Stimulated activated naive CD8-positive, alpha-beta T cell treated with anti-CD3 and anti-CD28 coated beads, Interleukin-15, amount 100 ng/mL, for 72 hours (primary cell): ENCODE results near the gene CRYBB1.

Experiments used
- ATAC-seq: fragments of 150-1000 bp; cut with Tn5 transposase; 2 replicates; pipeline ENCODE4 v1.10.0; 2021; ENCODE audit warnings: mild to moderate bottlenecking, moderate library complexity
- DNase-seq, 2 donors: peaks; one replicate each; pipeline ENCODE4 v3.0.0; 2021 to 2022
- H3K27ac Mint-ChIP-seq, 2 donors: one replicate each; pipeline ENCODE4 v1.8.0; 2022; ENCODE audit warnings: mild to moderate bottlenecking in 2 of 2, mixed read lengths in 2 of 2, moderate library complexity in 2 of 2
- H3K27me3 Mint-ChIP-seq: one replicate; pipeline ENCODE4 v1.8.0; 2022; ENCODE audit warnings: mixed read lengths
- H3K4me1 Mint-ChIP-seq: one replicate; pipeline ENCODE4 v1.8.0; 2022; ENCODE audit warnings: mild to moderate bottlenecking, mixed read lengths
- H3K4me3 Mint-ChIP-seq, 2 donors: one replicate each; pipeline ENCODE4 v1.8.0; 2022; ENCODE audit warnings: mild to moderate bottlenecking in 2 of 2, mixed read lengths in 2 of 2, moderate library complexity in 1 of 2
- H3K9me3 Mint-ChIP-seq, 2 donors: one replicate each; pipeline ENCODE4 v1.8.0; 2022; ENCODE audit warnings: mixed read lengths in 2 of 2

Gene CRYBB1

DNA sequence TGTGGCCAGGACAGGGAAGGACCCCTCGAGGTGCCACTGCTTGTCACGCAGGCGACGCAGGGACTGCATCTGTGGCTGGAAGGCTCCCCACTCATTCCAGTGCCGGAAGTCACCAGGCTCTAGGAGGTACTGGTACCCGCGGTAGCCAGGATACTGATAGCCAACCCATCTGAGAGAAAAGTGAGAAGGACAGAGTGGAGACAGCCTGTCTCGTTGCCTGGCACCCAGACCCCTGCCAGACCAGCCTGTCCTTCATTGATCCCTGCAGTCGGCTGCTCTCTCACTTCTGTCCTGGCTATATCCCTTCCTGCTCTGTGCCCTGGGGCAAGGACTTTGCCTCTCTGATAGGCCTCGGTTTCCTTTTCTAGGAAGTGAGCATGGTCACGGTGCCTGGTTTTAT is 18.3 kb downstream of the CRYBB1 start:
- Mint-ChIP-seq H3K27ac (no peak overlapping the region), H3K9me3 (no peaks in the 10 kb centered on the region), H3K4me1 (peaks cover 53% of the 10 kb centered on the region), H3K27me3 (no peaks in the 10 kb centered on the region), H3K4me3 (no peak overlapping the region)
- ATAC-seq (no peak), DNase-seq (no peak)

DNA sequence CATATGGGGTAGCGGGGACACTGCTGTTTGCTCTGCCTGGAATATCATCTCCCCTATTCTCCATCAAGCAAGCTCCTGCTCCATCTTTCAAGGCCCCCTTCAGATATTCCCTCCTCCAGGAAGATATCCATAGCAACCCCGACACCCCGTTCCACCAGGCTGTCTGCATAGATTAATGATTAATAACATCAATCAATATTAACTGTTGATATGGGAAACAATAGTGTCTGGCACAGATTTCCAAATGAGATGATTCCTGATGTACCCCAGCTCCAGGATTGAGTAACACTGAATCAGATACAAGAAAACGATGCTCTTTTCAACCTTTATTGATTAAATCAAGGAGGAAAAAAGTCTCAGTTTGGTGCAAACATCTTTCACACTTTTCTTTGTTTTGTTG is 20.3 kb downstream of the CRYBB1 start:
- peak overlapping the region; percentile 7 to 31 for H3K4me3 Mint-ChIP-seq
- H3K9me3 Mint-ChIP-seq, result no peaks in the 10 kb centered on the region
- DNase-seq (no peak), ATAC-seq (no peak)
- H3K27ac Mint-ChIP-seq, result no peak overlapping the region
- H3K27me3 Mint-ChIP-seq, result no peaks in the 10 kb centered on the region
- peaks cover 67% of the 10 kb centered on the region for H3K4me1 Mint-ChIP-seq

DNA sequence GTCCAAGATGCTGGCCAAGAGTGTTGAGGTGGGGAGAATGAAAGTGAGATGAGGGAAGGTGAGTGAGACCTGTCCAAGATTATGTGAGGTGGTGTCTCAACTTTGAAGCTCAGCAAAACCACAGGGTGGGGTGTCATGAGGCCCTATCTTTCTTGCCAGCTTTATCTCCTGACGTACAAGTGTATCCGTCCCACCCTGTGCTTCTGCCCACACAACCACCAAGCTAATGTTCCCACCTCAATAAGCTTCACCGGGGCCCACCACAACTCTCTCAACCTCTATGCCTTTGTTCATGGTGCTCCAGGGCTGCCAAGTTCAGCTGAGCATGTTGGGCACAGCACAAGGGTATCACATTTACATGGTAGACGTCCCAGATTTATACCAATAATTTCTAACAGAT is 20.8 kb downstream of the CRYBB1 start:
- Mint-ChIP-seq H3K27ac (no peak overlapping the region), H3K27me3 (no peaks in the 10 kb centered on the region), H3K4me1 (peaks cover 71% of the 10 kb centered on the region), H3K9me3 (no peaks in the 10 kb centered on the region), H3K4me3 (peak overlapping the region; percentile 31 to 59)
- peak; percentile 30 to 38 for DNase-seq
- peak; percentile 53 for ATAC-seq

DNA sequence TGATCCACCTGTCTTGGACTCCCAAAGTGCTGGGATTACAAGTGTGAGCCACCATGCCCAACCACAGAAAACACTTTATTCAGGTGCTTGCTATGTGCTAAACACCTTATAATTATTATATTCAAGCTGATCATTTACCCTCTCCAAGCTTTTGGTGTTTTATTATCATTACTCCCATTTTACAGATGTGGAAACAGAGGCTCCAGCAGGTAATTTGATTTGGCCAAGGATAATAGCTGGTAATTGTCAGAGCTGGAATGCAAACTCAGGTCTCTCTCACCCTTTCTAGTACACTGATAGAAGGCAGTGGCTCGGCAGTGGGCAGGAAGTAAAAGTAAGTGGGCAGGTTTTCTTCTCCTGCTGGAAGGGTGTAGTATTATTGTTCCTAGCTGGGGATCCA is 24.1 kb downstream of the CRYBB1 start:
- H3K27ac Mint-ChIP-seq, result peak overlapping the region in 1 of 2 donors; percentile 9
- H3K4me1 Mint-ChIP-seq, result peaks cover 72% of the 10 kb centered on the region

GRCh38 chr22:26592421-26592891 is 25.4 kb downstream of the CRYBB1 start:
- peak overlapping the region; percentile 63 to 71 for H3K4me3 Mint-ChIP-seq
- ATAC-seq, result peak; percentile 83
- H3K4me1 Mint-ChIP-seq, result peaks cover 71% of the 10 kb centered on the region

More for the DNA sequence above, 24.1 kb downstream of the CRYBB1 start:
- no peaks in the 10 kb centered on the region for H3K9me3 Mint-ChIP-seq
- ATAC-seq, result no peak
- H3K4me3 Mint-ChIP-seq, result peak overlapping the region in 1 of 2 donors; percentile 36
- no peak for DNase-seq
- H3K27me3 Mint-ChIP-seq, result no peaks in the 10 kb centered on the region

GRCh38 chr22:26589845-26590736 is 27.7 kb downstream of the CRYBB1 start, which contains the start of gene TPST2:
TPST2 (minus strand) TSS chr22:26590132; CDS start chr22:26541630, 48,502 bp downstream.
- peak; percentile 80 for ATAC-seq
- H3K4me3 Mint-ChIP-seq, result peak within 1 kb of the TSS; percentile 93 to 94
- peak within 1 kb of the TSS; percentile 84 to 87 for H3K27ac Mint-ChIP-seq
- H3K9me3 Mint-ChIP-seq, result no peaks in the 10 kb centered on the region
- no peaks in the 10 kb centered on the region for H3K27me3 Mint-ChIP-seq
- DNase-seq, result peak; percentile 73 to 78
- peaks cover 84% of the 10 kb centered on the region for H3K4me1 Mint-ChIP-seq

More at GRCh38 chr22:26592421-26592891, 25.4 kb downstream of the CRYBB1 start:
- peak overlapping the region in 1 of 2 donors; percentile 3 for H3K27ac Mint-ChIP-seq
- peak; percentile 59 to 73 for DNase-seq
- H3K27me3 Mint-ChIP-seq, result no peaks in the 10 kb centered on the region
- H3K9me3 Mint-ChIP-seq, result no peaks in the 10 kb centered on the region

- H3K4me1 Mint-ChIP-seq, result peaks cover 86% of the 10 kb centered on the region
- H3K9me3 Mint-ChIP-seq, result no peaks in the 10 kb centered on the region
- H3K4me3 Mint-ChIP-seq, result peak overlapping the region; percentile 92 to 93
- DNase-seq (peak; percentile 32 to 39), ATAC-seq (peak; percentile 18)
- no peaks in the 10 kb centered on the region for H3K27me3 Mint-ChIP-seq
- peak overlapping the region; percentile 79 to 84 for H3K27ac Mint-ChIP-seq
Measured at GRCh38 chr22:26589367-26589844, 28.4 kb downstream of the CRYBB1 start.

GRCh38 chr22:26588729-26589366 is 29.0 kb downstream of the CRYBB1 start:
- Mint-ChIP-seq H3K4me3 (peak overlapping the region; percentile 92 to 93), H3K27ac (peak overlapping the region; percentile 79 to 84), H3K27me3 (no peaks in the 10 kb centered on the region), H3K4me1 (peaks cover 86% of the 10 kb centered on the region), H3K9me3 (no peaks in the 10 kb centered on the region)
- ATAC-seq (no peak), DNase-seq (no peak)

DNA sequence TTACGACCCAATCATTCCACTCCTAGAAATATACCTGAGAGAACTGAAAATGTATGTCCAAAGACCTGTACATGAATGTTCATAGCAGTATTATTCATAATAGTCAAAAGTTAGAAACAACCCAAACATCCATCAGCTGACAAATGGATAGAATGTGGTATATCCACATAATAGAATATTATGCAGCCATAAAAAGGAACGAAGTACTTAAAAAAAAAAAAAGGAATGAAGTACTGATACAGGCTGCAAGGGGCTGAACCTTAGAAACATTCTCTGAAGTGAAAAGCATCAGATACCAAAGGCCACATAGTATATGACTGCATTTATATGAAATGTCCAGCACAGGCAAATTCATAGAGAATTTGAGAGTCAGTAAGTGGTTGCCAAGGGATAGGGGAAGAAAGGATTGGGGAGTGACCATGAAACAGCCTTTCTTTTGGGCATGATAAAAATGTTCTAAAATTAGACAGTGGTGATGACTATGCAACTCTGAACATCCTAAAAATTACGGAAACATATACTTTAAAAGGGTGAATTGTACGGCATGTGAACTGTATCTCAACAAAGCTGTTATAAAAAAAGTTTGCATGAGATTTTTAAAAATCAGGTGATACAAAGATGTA is 29.7 kb downstream of the CRYBB1 start:
- Mint-ChIP-seq H3K27ac (no peak overlapping the region), H3K4me3 (peak overlapping the region; percentile 92 to 93), H3K27me3 (no peaks in the 10 kb centered on the region), H3K4me1 (peaks cover 86% of the 10 kb centered on the region), H3K9me3 (no peaks in the 10 kb centered on the region)
- ATAC-seq (no peak), DNase-seq (no peak)

DNA sequence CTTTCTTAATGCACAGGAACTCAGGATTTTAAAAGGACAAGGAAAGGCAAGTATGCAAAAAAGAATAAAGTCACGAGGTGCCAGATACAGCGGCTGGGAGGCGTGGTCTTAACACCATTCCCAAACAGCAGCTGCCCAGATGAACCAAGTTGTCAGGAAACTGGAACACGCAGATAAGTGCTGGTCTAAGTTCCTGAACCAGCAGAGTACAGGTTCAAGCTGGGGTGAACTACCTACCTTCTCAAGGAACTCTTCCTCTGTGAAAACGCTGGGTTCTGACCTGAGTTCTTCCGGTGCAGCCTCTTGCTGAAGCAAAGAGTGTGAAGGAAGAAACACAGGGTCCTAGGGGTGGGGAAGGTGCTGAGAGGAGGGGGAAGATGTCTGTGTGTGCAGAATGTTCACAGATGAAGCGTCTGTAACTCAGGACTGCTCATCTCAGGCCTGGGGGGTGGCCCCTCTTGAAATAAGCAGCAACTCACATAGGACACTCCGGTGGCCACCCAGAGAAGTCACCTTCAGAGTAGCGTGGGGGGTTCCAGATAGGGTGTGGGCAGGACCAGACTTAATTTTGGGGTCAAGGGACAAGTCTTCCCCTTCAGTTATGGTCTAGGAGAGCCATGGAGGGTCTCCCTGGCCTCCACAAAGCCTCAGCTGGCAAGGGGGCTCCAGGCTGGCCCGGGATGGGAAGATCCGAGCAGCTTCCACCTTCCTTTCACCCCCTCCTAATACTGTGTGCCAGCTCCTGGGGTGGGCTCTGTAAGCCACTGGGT is 31.1 kb downstream of the CRYBB1 start:
- H3K4me1 Mint-ChIP-seq, result peaks cover 86% of the 10 kb centered on the region
- H3K4me3 Mint-ChIP-seq, result peak overlapping the region; percentile 79 to 80
- H3K9me3 Mint-ChIP-seq, result no peaks in the 10 kb centered on the region
- DNase-seq (peak in 1 of 2 donors; percentile 21), ATAC-seq (peak; percentile 31)
- H3K27ac Mint-ChIP-seq, result peak overlapping the region; percentile 89 to 92
- no peaks in the 10 kb centered on the region for H3K27me3 Mint-ChIP-seq

DNA sequence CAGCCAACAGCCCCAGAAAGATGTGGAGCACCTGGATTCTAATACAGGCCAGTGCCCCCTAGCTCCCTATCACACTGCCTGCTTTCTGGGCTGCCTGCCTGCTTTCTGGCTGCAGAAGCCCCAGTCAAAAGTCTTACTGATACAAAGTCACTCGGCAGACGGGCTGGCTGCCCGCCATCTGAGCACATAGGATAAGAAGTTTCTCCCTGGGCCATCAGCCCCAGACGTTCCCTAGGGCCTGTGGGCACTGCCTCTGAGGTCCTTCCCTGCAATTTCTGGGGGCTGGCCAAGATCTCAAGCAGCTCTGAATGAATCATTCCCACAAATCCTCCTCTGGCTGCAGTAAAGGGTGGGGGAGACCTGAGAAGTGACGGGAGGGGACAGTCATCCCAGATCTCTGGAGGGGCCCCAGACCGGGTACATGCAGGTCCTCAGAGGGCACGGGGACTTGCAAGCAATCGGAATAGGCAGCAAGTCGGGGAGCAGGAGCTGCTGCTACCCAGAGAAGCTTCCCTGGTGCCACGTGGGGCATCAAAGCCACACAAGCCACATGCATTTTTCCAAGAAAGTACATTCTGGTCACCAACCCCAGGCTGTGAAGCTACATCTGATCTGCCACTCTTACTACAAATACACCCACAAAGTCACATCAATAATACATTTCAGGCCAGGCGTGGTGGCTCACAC is 32.6 kb downstream of the CRYBB1 start:
- Mint-ChIP-seq H3K27ac (peak overlapping the region; percentile 17 to 80), H3K4me3 (peak overlapping the region; percentile 64 to 80), H3K27me3 (no peaks in the 10 kb centered on the region), H3K9me3 (no peaks in the 10 kb centered on the region), H3K4me1 (peaks cover 90% of the 10 kb centered on the region)
- DNase-seq (peak in 1 of 2 donors; percentile 18), ATAC-seq (no peak)

- no peaks in the 10 kb centered on the region for H3K9me3 Mint-ChIP-seq
- H3K4me1 Mint-ChIP-seq, result peaks cover 98% of the 10 kb centered on the region
- no peaks in the 10 kb centered on the region for H3K27me3 Mint-ChIP-seq
- H3K4me3 Mint-ChIP-seq, result no peak overlapping the region
- ATAC-seq, result no peak
- no peak for DNase-seq
- peak overlapping the region; percentile 73 to 75 for H3K27ac Mint-ChIP-seq
Measured at GRCh38 chr22:26584010-26584409, 33.8 kb downstream of the CRYBB1 start.

DNA sequence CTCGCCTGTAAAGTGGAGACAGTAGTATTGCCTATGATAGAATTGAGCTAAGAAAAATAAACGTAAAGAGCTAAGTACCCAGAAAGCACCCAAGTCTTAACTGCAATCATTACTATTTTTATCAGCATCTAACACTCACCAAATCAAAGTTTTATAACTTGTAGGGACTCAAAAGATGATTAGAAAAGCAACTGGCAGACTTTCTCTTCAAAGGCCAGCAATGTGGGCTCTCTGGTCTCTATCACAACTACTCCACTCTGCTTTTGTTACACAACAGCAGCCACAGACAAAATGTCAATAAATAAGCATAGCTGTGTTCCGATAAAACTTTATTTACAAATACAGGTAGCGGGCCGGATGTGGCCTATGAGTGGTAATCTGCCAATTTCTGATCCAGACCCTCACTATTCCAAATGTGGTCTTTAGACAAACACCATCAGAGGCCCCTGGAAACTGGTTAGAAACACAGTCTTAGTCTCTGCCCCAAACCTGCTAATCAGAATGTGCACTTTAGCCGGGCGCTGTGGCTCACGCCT is 36.1 kb downstream of the CRYBB1 start:
- peaks cover 91% of the 10 kb centered on the region for H3K4me1 Mint-ChIP-seq
- no peak overlapping the region for H3K27ac Mint-ChIP-seq
- no peaks in the 10 kb centered on the region for H3K27me3 Mint-ChIP-seq

DNA sequence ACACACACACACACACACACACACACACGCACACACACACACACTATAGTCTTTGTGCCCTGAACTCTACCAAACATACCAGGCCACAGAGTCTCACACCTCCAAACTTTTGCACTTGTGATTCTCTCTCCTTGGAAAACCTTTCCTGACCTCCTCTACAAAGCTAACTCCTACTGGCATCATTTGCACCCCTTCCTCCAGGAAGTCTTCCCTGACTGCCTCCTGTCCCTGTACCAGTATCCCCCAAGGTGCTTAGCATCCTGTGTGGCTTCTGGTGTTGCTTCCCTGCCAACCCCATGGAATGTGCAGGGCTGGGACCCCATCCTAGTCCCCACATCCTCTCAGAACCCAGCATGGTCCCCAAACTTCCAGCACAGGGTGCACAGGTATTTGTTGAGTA is 36.8 kb downstream of the CRYBB1 start:
- no peaks in the 10 kb centered on the region for H3K27me3 Mint-ChIP-seq
- H3K4me3 Mint-ChIP-seq, result peak overlapping the region; percentile 26 to 60
- ATAC-seq (no peak), DNase-seq (no peak)
- H3K9me3 Mint-ChIP-seq, result no peaks in the 10 kb centered on the region
- peaks cover 85% of the 10 kb centered on the region for H3K4me1 Mint-ChIP-seq
- peak overlapping the region; percentile 51 to 83 for H3K27ac Mint-ChIP-seq

More for the DNA sequence above, 36.1 kb downstream of the CRYBB1 start:
- no peak for ATAC-seq
- no peak for DNase-seq
- Mint-ChIP-seq H3K9me3 (no peaks in the 10 kb centered on the region), H3K4me3 (no peak overlapping the region)
